Measurements from ENCODE around the gene BRIX1. TPM values are rescaled to one million over a fixed set of nuclear protein-coding genes. Genes with fewer than 3 reads are reported as not detected.
A peak's percentile ranks its signal among the peaks of the same experiment; 100 is the strongest.

The BRIX1 gene
- total and polyA plus RNA-seq, 9 of the 15 experiments (the other 6 are each of a cell fraction or from before 2014, with no cell fraction given), result 115 to 193 (median 159) TPM

- no peak for TF ChIP-seq CEBPG (CRISPR knock-in tag; IDR thresholded peaks at IDR 0.05)
- peak in 1 of 2 experiments; percentile 45; a peak in 1 of 4 replicates for TF ChIP-seq CEBPG (tag; conservative IDR thresholded peaks at IDR 0.05 in 1 of 2, IDR thresholded peaks at IDR 0.05 in 1 of 2)
- TF ChIP-seq TEAD4 (IDR thresholded peaks at IDR 0.05; ENCODE audit: low read length), result peak; percentile 69
- TF ChIP-seq TEAD4 (CRISPR knock-in tag; IDR thresholded peaks at IDR 0.05; ENCODE audit: borderline replicate concordance), result no peak
- TF ChIP-seq RCOR1 (IDR thresholded peaks at IDR 0.05; ENCODE audit: borderline replicate concordance in 1 of 2, low read depth in 2 of 2, low read length in 2 of 2), result peak; percentile 8 to 82; a peak in 2 of 4 replicates
- peak; percentile 65 for TF ChIP-seq CBFA2T2 (conservative IDR thresholded peaks at IDR 0.05)
- TF ChIP-seq DPF2 (IDR thresholded peaks at IDR 0.05), result peak; percentile 73; the same call in 1 of the 2 replicates
- TF ChIP-seq ARNT (IDR thresholded peaks at IDR 0.05), result no peak
- peak; percentile 11; the same call in 1 of the 2 replicates for TF ChIP-seq ZNF324 (CRISPR knock-in tag; IDR thresholded peaks at IDR 0.05)
- TF ChIP-seq ARID1B (IDR thresholded peaks at IDR 0.05), result peak; percentile 76
- peak; percentile 72; the same call in 1 of the 2 replicates for TF ChIP-seq KLF13 (tag; IDR thresholded peaks at IDR 0.05; ENCODE audit: borderline replicate concordance, low read depth)
- peak; percentile 39; the same call in 1 of the 2 replicates for TF ChIP-seq STAT5A (IDR thresholded peaks at IDR 0.05; ENCODE audit: borderline replicate concordance, low read length)
- 0 out of 2 replicates have a peak, but pooled peaks have one; percentile 32 for TF ChIP-seq EGR1 (conservative IDR thresholded peaks at IDR 0.05)
- 0 out of 2 replicates have a peak, but pooled peaks have one; percentile 9 for TF ChIP-seq GATAD2B (IDR thresholded peaks at IDR 0.05; ENCODE audit: borderline replicate concordance)
- TF ChIP-seq POLR2G (IDR thresholded peaks at IDR 0.05; ENCODE audit: low read depth, low read length), result no peak
- no peak for TF ChIP-seq TSHZ1 (CRISPR knock-in tag; IDR thresholded peaks at IDR 0.05)
- TF ChIP-seq E2F3 (CRISPR knock-in tag; IDR thresholded peaks at IDR 0.05), result 0 out of 2 replicates have a peak, but pooled peaks have one; percentile 25
- TF ChIP-seq SMARCE1 (IDR thresholded peaks at IDR 0.05), result peak; percentile 31; the same call in 1 of the 2 replicates
- TF ChIP-seq ZBTB26 (CRISPR knock-in tag; IDR thresholded peaks at IDR 0.05), result 0 out of 2 replicates have a peak, but pooled peaks have one; percentile 27
- no peak for TF ChIP-seq SPI1 (IDR thresholded peaks at IDR 0.05; ENCODE audit: borderline replicate concordance, low read depth, low read length)
- peak; percentile 58; the same call in 1 of the 2 replicates for TF ChIP-seq ZBTB7A (IDR thresholded peaks at IDR 0.05; ENCODE audit: borderline replicate concordance, control insufficient read depth, low read depth, low read length)
- peak; percentile 30 to 35; a peak in 3 of 4 replicates for TF ChIP-seq RAD21 (CRISPR knock-in tag; conservative IDR thresholded peaks at IDR 0.05 in 1 of 2, IDR thresholded peaks at IDR 0.05 in 1 of 2)
- peak; percentile 81 for TF ChIP-seq CBFA2T3 (IDR thresholded peaks at IDR 0.05)
Measured at GRCh38 chr5:34895641-34896419, 19.7 kb upstream of the BRIX1 start (continued).

All from K562 (cell line).